Measurements from ENCODE around the gene ACSM6.
"Not testable (repeated sequence)": the region's sequence is repeated elsewhere in the genome, so short reads cannot be mapped to it uniquely, and the experiment has no call there.

Gene ACSM6, protein sequence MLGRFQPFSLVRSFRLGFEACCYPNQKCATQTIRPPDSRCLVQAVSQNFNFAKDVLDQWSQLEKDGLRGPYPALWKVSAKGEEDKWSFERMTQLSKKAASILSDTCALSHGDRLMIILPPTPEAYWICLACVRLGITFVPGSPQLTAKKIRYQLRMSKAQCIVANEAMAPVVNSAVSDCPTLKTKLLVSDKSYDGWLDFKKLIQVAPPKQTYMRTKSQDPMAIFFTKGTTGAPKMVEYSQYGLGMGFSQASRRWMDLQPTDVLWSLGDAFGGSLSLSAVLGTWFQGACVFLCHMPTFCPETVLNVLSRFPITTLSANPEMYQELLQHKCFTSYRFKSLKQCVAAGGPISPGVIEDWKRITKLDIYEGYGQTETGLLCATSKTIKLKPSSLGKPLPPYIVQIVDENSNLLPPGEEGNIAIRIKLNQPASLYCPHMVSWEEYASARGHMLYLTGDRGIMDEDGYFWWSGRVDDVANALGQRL

DNA sequence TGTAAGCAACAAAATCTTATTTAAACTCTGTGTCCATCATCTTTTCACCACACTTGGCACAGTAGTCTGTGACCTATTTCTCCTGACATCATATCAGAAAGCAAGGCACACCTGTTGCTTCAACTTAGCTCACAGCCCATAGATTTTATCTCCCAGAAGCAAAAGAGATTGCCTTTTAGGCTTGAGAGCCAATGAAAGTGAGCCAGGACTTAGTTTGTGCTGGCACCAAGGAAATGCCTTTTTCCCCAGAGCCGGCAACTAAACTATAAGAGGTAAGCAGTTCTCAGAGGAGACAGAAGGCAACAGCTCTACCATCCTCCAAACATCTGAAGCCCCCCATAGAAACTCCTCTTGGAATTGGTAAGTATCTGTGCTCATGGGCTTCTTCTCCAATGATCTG is at the start of gene ACSM6:
Gene ACSM6 (plus strand): TSS at position 295 of the 400 bp plus-strand sequence. CDS start 248 bp downstream, outside the sequence.
- no peak for DNase-seq (ENCODE audit: low spot score)

DNA sequence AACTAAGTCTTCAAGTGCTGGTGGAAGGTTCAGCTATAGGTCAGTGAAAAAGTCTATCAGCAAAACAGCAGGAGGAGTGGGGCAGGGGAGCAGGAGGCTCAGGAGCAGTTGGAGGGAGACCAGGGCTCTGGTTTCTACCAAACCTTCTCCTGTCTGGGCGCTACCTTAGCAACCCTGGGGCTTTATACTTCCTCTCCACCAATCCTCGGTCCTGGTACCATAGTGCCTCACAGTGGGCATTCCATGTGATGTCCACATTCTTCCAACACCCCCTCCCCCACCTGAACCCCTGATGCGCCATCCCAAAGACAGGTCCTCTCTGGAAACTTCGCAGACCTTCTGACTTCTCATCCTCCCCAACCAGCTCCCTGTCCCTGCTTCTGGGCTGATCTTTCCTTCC is 25.3 kb upstream of the ACSM6 start:
- no peak for DNase-seq (ENCODE audit: low spot score)

DNA sequence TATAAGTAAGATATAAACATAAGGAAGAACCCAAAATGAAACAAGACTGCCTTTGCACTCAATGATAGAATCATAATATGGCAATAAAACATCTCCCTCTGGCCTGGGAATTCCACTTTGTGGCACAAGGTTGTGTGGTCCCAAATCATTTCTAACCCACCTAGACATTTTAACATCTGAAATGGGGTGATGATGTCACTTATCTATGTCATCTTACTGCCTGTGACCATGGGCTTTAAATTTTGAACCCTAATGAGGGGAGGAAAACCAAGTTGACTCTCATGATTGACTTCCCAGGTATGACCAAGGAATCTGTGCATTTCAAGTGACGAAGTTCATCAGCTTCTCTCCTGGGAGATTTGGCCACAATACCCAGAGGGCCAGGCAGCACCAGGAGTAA is 24.5 kb upstream of the ACSM6 start:
- DNase-seq (ENCODE audit: low spot score) = no peak

DNA sequence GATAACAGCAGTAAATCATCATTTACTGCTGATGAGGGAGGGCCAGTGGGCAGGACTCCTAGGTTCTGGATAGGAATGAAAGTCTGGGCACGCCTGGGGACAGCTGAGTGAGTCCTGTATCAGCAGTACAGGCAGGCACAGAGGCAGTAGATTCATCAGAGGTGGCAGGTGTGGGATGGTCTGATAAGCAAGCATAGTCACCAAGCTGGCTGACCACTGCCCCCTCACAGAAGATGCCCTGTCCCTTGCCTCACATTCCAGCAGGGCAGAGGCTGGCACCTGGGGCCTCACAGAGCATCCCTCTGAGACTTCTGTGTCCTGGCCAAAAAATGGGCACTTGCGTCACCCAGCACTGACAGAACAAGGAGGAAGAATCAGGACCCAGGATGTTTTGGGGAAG is 23.2 kb upstream of the ACSM6 start:
- DNase-seq (ENCODE audit: low spot score) = no peak

DNA sequence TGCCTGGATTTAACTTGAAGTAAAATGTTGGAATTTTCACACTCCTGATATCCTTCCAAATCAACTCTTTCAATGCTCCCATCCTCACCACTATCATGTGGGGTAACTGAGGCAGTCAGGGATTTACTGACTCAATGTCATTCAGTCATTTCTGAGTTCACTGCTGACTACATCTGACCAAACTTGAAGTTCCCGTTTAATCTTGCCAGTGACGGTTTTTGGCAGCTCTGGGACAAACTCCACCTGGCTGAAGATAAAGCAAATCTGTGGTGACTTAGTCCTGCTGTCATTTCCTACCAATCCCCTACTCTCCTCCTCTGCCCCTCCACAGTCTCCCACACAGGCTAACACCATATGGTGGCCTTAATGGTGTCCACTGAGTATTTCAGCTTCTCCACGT is 22.7 kb upstream of the ACSM6 start:
- DNase-seq (ENCODE audit: low spot score) = no peak

DNA sequence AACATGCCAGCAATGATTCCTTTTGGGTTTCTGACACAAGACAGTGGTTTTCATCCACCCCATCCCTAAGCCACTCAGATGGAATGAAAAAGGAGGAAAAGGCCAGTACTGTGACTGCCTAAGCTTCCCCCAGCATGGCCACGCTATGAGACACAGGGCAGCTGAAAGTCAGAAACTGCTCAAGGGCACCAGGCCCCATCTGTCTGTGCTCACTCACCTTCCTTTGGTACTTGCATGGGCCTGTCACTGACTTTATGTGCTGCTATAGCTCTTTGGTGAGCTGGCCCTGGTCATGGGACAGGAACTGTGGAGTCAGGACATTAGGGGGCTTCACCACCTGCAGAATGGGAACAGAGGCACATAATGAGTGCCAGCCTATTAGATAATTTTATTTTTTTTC is 21.2 kb upstream of the ACSM6 start:
- no peak for DNase-seq (ENCODE audit: low spot score)

DNA sequence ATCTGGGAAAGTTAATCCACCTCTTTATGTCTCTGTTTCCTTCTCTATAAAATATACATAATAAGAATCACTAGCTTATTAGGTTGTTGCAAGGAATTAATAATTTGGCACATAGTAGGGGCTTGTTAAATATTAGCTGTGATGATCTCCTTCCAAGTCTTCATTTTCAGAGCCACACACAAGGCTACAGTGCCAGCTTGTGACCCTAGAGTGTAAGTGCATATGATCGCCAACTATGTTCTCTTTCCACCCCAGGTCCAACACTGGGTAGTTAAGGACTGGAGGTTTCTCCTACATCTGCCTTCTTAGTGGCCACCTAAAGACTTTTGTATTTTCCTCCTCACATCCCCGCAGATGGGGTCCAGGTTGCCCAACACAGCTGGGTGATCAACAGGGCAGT is 17.9 kb upstream of the ACSM6 start:
- no peak for DNase-seq (ENCODE audit: low spot score)

DNA sequence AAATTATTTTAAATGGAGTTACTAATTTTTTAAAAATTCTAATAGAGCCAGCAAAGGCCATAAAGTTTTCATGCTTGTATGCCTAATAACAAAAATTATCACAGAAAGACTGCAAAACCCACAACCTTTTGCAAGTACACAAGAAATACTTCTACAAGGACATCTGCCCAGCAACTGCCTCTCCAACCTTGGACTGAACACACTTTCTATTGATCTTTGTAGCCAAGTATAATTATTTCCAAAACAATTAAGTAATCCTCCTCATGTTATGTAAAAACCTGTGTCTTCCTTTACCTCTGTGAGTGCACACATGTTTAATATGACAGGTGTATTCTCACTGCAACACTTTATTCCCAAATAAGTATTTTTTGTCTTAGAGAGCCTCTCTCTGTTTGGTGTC is 16.6 kb upstream of the ACSM6 start:
- DNase-seq (ENCODE audit: low spot score) = no peak

DNA sequence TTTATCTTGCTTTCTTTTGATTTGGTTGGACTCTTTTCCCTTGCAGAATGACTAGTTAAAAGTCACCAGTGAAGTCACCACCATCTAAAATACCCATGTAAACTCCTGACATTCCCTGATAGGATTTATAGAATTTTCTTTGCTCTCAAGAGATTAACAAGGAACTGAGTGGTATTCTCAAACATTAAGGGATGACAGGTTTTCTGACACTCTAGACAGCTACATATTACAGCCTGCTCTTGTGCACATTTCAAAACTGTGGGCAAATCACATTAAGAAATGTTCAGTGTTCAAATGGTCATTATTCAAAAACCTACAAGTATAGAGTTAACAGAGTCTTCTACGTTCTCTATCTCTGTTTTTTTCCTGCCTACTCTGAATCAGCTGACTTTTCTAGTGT is 15.8 kb upstream of the ACSM6 start:
- no peak for DNase-seq (ENCODE audit: low spot score)

DNA sequence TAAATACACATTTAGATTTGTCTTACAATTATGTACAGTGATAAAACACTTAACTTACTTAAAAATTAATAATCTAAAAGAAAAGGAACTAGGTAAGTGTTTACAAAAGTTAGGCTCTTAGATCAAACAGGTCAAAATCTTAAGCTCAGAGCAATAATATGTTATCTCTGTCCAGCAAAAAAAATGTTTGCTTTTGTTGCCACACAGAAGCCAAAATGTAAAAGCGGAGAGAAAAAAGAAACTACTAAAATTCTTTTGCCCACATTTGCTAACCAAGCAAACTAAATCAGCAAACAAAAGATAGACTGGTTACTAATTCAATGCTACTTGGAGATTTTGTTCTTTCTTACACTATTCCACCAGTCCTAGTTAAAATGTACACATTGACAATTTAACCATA is 15.2 kb upstream of the ACSM6 start:
- no peak for DNase-seq (ENCODE audit: low spot score)

DNA sequence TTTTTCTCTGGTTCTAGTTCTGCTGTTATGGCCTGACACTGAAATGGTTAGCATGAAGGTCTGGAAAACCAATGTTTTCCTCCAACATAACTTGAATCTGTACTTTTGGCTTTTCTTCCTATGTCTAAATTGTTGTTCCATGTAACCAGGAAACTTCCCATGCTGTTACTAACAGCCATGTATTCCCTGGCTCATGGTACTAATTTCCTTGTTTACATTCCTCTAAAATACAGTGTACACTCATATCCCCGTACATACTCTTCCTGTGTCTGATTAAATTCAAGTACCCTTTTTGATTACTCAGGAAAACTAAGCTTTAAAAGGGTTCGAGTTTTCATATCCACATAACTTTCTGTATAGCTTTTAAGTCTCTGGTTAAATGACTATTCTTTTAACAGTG is 12.3 kb upstream of the ACSM6 start:
- DNase-seq (ENCODE audit: low spot score) = no peak

DNA sequence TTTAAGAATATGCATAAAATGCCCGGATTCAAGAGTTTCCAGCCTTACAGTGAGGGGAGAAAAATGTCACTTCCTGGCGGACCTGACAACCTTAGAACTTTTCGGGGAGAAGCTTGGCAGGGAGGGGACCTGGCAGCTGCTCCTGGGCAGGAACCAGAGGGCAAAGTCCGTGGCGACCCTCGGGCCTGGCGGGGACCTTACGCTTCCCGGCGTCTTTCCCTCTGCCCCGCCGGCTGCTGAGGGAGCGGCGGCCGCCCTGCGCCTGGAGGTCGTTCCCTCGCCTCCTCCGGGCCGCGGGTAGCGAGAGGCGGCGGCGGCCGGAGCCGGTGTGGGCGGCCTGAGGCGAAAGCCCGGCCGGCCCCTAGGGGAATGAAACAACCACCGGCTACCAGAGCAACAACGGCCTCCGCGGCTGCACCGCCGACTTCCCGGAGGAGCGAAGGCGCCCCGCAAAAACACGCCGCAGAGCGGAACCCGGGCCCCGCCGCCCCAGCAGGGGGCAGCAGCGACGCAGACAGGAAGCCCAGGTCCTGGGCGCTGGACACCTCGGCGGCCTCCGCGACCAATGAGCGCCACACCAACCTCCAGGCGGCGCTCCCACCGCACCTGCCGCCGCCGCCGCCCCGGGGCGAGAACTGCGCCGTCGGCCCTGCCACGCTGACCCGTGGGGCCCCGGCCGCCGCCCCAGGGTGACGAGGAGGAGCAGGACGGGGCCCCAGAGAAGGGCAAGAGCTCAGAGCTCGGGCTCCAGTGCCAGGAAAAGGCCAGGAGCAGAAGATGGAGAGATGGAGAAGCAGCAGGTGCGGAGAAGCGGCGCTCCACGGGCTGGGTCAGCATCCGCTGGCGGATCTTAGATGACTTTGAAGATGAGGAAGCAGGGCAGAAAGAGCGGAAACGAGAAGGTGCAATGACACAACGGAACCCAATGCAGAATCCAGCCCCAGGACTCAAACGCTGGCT is 10.5 kb upstream of the ACSM6 start:
- peak; percentile 95 for DNase-seq (ENCODE audit: low spot score)

DNA sequence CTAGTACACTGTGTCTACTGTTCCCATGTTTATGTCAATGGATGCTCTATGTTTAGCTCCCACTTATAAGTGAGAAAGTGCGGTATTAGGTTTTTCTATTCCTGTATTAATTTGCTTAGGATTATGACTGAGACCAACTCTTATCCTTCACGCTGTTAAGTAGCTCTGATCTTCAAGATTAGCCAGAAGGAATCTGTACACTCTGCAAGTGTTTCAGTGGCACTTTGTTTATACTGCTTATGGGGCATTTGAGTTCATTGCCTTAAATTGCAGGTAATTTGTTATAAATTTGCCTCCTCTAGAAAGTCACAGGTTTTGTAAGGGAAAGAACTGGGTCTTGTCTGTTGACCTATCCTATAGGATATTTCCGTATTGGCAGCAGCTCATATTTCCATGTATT is 6.4 kb upstream of the ACSM6 start:
- DNase-seq (ENCODE audit: low spot score) = no peak

DNA sequence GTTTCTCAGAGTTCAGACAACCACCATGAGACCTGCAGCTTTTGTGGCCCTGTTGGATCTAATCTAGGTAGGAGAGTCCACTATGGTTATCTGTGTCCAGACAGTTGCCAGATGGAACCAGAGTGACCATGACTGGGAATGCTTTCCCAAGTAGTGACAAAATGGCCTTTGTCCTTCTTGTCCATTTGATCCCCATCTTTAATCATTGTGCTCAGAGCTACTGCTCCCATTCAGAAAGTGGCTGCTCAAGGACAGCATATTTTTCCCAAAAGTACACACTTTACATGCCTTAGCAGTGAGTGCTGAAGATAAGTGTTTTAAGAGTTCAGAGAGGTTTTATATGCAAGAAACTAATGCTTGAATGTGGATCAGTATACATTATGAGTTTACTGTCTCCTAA is 5.4 kb upstream of the ACSM6 start:
- no peak for DNase-seq (ENCODE audit: low spot score)

DNA sequence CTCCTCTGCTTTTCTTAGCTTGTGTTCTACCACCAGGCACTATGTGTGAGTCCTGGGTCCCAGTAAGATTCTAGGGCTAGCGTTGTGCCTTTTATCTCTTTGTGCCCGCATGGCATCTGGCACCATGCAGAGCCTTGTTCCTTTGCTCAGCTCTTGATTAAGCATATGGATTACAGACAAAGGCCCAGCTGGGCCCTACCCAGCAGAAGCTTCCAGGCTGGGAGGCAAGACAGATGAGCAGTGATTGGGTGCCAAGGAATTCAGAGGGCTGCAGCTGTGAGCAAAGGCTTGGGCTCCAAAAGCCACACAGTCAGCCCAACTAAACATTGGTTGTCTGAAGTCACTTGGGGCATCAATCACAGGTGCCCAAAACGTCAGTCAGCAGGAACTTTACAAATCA is 2.0 kb downstream of the ACSM6 start:
- no peak for DNase-seq (ENCODE audit: low spot score)

DNA sequence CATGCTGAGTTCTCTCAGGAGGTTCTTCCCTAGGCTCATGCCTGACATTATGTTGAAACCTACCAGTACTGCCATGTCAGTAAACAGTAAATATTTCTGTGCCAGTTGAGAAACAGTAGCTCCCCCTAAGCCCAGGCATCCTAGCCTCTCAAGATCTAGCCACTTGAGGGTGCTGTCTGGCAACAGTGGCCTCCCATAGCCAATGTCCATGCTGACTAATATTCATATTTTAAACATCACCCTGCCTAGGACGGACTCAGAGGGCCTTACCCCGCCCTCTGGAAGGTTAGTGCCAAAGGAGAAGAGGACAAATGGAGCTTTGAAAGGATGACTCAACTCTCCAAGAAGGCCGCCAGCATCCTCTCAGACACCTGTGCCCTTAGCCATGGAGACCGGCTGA is 7.7 kb downstream of the ACSM6 start:
- DNase-seq (ENCODE audit: low spot score) = no peak

DNA sequence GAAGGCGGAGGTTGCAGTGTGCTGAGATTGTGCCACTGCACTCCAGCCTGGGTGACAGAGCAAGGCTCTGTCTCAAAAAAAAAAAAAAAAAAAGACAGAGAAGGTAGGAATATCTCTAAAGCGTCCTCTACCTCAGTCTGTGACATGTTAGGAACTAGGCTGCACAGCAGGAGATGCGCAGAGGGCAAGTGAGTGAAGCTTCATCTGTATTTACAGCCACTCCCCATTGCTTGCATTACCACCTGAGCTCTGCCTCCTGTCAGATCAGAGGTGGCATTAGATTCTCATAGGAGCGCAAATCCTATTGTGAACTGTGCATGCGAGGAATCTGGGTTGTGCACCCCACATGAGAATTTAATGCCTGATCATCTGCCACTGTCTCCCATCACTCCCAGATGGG is 8.8 kb downstream of the ACSM6 start:
- not testable (repeated sequence) for DNase-seq (ENCODE audit: low spot score)

DNA sequence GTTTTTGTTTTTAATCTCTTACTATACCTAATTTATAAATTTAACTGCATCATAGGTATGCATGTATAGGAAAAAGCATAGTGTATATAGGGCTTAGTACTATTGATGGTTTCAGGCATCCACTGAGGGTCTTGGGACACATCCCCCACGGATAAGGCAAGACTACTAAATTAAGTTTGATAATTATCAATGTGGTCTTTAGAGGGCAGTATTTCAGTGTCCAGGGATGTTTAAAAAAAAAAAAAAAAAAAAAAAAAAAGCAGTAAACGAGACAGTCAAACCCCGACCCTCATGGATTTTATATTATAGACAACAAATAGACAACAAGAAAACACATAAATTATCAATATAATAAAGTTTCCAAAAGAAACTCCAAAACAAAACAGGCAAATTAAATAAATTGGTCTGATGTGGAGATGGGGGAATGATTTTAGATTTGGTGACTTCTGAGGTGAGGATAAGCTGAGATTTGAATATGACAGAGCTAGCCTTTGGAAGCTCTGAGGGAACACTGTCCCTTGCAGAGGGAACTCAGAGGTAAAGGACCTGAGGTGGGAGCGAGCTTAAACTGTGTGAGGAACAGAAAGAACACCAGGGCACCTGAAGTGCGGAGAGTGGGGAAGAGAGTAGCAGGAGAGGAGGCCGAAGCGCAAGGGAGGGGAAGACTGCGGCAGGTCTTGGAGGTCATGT is 14.8 kb downstream of the ACSM6 start:
- no peak for DNase-seq (ENCODE audit: low spot score)

DNA sequence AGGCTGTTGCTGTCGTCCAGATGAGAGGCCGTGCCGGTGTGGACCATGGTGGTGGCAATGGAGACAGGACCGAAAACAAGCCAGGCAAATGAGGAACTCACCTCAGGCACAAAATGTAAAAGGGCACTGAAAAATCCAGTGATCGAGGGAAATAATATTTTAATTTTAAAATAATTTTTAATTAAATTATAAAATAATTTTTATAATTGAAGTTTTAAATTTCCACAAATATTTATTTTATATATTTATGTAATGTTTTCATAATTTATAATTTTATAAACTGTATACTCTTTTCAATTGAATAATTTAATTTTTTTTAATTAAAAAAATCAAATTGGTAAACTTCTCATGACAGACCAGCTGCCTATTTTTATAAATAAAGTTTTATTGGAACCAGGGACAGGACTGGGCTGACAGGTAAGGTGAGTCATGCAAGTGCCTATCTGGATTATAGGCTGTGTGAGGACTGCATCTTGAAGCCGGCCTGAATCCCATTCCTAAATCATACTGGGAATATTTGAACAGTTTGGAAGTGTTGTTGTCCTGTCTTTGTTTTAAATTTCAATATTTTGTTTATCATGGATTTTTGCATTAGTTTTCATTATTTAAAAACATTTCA is 15.6 kb downstream of the ACSM6 start:
- no peak for DNase-seq (ENCODE audit: low spot score)

DNA sequence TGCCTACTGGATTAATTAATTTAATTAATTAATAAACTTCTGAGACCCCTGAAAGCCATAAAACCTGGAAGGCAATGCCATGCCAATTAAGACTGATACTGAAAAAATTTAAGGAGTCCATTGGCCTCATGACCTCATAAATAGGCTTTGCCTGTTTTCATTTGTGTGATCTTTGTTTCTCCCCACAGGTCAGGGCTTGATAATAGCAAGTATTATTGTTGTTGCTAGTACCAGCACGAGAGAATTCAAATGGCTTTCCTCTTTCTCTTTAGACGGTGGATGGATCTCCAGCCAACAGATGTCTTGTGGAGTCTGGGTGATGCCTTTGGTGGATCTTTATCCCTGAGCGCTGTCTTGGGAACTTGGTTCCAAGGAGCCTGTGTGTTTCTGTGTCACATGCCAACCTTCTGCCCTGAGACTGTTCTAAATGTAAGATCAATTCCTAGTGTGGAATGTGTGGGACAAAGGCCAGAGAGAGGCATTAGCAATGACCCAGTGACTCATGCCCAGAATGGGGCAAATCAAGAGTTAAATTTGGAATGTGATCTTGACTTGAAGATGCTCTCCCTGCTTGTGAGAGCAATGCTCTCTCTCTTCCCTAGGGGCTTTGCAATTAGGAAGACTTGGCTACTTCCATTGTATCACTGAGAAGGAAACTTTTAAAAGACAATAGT is 17.7 kb downstream of the ACSM6 start:
- DNase-seq (ENCODE audit: low spot score) = no peak

DNA sequence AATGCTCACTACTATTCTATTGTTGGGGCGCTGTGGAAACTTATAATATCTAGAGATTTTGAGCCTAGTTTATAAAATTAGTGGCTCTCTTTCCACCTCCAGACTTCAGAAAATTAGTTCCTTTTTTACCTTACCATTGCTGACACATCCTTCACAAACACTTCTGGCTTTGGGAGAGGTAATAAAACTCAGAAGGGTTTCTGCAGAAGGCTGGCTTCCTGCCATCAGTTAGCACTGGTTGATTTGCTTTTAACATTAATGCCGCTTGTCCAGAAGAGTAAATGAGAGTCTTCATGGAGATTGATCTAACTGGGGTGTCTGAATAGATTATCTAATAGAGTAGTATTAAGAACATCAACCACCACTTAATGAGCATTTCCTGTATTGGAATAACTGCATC is 20.3 kb downstream of the ACSM6 start:
- DNase-seq (ENCODE audit: low spot score) = no peak
